Renal cortex interstitium (tissue), 11 donors: ENCODE data around the gene ATP5MC2. TPM values are rescaled to one million over a fixed set of nuclear protein-coding genes. Genes with fewer than 3 reads are reported as not detected.
"Not testable (repeated sequence)": the region's sequence is repeated elsewhere in the genome, so short reads cannot be mapped to it uniquely, and the experiment has no call there.

Experiments
- DNase-seq, 11 donors: peaks; one replicate each; pipeline ENCODE4 v3.0.0-alpha.2; 2013; ENCODE audit warnings: low read depth in 9 of 11, low spot score in 4 of 11; ENCODE audit errors: extremely low read depth in 1 of 11
- polyA plus RNA-seq, 3 donors: library from polyadenylated mRNA; unstranded; fragments of 120-200 nt; gene quantifications; one replicate each; pipeline ENCODE4 v1.2.1, GENCODE V29; 2013; ENCODE audit not compliant: insufficient read length in 3 of 3

ATP5MC2 gene
- polyA plus RNA-seq, 3 donors = 598 to 641 (median 611) TPM

DNA sequence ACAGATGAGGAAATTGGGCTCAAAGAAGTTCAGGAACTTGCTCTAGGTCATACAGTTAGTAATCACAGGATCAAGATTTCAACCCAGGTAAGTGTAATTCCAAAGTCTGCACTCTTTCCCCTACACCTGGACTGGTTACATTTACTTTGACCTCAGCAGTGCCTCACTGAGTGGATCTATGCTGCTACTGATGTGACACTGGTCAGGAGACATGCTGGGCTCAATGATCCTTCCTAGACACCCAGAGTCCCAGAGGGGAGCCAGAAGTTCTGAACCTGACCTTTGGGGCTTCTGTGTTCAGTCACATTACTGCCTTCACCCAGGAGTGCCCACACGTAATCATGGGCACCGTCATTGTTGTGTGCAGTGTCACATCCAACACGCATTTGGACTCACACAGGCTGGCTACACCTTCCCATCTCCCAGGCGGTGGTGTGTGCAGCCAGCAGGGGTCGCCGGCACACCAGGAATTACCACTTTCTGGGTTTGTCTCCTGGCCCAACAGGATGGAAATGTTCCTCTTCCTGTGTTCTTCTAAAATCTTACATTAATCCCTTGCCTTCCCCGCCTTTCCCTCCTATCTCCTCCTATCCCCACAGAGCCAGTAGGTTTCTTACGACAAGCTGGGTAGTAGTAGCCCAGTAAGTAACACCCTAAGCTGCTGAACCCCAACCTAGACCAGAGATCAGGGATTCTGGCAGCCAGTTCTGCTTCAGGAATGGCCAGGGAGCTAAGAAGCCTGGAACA, 25.8 kb upstream of the ATP5MC2 start:
- peak in 3 of 11 donors; percentile 53 to 70 (median 53) for DNase-seq

GRCh38 chr12:53700567-53700966, 24.7 kb upstream of the ATP5MC2 start:
- DNase-seq = no peak

GRCh38 chr12:53699678-53700025, 23.8 kb upstream of the ATP5MC2 start:
- no peak for DNase-seq

- no peak for DNase-seq
Measured at GRCh38 chr12:53698948-53699677, 23.2 kb upstream of the ATP5MC2 start.

- DNase-seq = peak in 2 of 11 donors; percentile 34 to 51
Measured at GRCh38 chr12:53696655-53697331, 20.9 kb upstream of the ATP5MC2 start.

- peak in 9 of 11 donors; percentile 66 to 93 (median 87) for DNase-seq
Measured at GRCh38 chr12:53696285-53696654, 20.4 kb upstream of the ATP5MC2 start.

DNA sequence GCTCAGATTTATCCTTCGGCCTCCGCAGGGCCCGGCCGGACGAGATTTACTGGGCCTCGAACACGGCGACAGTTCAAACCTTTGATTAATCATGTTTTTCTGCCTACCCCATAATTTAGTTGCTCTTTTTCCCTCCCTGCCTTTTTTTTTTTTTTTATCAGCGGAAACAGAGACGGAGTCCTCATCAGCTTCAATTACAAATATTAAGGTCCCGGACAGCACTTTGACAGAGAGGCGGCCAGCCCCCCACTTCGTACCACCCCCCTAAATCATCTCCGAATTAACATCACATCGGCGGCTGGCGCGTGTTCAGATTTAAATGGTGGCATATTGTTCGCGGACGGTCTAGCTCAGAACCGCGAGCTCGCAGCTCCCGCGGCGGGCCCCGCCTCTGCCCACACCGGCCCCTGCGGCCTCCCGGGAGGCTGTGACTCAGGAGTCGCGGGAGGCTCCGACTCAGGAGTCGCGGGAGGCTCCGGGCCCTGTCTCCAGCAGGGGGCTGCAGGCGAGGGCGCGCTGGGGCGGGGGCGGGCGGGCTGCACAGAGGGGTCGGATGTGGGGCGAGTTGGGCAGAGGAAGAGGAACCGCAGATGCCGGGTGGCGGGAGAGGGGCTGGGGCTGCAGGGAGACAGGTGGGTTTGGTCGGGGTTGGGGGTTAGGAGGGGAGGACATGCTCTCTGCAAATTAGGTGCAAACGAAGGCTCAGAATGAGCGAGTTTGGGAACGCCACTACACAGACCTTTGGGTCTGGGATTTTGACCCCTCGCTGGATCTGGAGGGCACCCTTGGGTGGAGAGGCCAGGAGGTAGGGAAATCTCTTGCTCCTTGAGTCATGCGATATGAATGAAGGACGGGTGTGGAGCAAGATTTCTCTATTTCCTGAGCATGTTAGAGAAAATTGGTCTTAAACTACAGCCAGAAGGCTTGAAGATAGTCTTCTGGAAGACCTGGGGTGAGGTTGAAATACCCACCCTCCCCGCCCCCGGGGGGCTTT, 19.6 kb upstream of the ATP5MC2 start:
- peak in 1 of 11 donors; percentile 36 for DNase-seq

- no peak for DNase-seq
Measured at GRCh38 chr12:53694756-53695151, 18.9 kb upstream of the ATP5MC2 start.

DNA sequence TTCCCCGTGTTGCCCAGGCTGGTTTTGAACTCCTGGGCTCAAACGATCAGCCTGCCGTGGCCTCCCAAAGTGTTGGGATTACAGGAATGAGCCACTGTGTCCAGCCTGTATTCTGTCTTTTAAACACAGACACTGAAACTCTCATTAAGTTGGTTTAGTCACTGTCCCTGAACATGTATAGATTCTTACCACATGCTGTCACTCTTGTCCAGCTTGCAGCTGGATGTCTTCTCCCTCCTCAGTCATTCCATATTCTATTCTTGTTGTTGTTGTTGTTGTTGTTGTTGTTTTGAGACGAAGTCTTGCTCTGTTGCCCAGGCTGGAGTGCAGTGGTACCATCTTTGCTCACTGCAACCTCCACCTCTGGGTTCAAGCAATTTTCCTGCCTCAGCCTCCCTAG, 12.3 kb upstream of the ATP5MC2 start:
- no peak for DNase-seq

DNA sequence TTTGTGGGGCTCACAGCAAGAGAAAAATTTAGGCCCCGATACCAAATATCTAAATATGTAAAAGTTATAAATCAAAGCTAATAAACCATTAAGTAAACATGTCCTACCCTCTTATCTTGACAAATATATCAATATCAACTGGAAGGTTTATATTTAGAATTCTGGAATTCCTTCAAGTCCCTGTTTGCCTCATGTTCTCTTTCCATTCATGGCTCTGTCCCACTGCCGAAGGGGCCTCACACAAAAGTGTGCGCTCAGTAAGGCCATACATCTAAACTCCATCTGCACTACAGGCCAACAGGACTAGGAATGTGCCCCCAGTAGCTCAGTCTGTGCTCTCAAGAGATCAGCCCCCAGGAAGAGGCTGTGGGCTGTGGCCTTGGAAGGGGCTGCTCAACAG, 10.6 kb upstream of the ATP5MC2 start:
- DNase-seq = no peak

DNA sequence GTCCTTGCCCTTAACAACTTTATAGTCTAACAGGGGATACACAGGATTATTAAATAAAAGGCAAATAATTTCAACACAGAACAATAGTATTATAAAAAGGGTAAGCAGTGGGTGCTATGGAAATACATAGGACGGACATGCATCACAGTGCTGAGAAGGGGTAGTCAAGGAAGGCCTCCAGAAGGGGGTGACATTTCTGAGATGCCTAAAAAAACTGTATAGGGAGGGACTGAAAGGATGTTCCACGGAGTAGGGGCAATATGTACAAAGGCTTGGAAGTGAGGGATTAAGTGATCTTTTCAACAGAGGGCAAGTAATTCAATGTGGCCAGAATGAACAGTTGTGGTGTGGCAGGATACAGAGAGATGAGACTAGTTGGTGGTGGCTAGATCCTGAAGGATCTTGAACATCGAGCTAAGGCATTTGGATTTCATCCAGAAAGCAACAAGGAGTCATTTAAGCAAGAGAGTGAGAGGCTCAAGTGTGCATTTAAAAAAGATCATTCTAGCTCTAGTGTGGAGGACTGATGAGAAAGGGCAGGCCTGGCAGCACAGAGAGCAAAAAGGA, 8.9 kb upstream of the ATP5MC2 start:
- no peak for DNase-seq

DNA sequence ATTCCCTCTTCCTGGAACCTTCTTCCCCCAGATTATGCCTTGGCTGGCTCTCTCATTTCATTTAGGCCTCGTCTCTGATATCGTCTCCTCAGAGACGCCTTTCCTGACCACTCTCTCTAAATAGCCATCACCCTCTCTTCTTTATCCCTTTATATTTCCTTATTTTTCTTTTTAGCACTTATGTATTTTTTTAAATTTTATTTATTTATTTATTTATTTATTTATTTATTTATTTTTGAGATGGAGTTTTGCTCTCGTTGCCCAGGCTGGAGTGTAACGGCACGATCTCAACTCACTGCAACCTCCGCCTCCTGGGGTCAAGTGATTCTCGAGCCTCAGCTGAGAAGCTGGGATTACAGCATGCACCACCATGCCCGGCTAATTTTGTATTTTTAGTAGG, 8.1 kb upstream of the ATP5MC2 start:
- DNase-seq = no peak

DNA sequence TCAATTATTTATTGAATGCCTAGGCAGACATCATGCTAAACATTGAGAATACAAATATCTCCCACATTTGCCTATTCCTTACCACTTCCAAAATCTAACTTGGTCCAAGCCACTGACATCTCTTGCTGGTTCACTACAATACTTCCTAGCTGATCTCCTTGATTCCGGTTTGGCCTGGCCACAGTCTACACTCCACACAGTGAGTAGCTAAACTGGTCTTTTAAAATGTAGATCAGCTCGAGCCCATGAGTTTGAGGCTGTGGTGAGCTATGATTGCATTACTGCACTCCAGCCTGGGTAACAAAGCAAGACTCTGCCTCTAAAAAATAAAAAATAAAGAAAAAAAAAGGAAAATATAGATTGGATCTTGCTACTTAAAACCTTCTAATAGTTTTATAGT, 7.6 kb upstream of the ATP5MC2 start:
- DNase-seq = no peak

- not testable (repeated sequence) for DNase-seq
Measured at GRCh38 chr12:53680061-53680460, 4.2 kb upstream of the ATP5MC2 start.

GRCh38 chr12:53677800-53678148, 1.9 kb upstream of the ATP5MC2 start:
- no peak for DNase-seq

DNA sequence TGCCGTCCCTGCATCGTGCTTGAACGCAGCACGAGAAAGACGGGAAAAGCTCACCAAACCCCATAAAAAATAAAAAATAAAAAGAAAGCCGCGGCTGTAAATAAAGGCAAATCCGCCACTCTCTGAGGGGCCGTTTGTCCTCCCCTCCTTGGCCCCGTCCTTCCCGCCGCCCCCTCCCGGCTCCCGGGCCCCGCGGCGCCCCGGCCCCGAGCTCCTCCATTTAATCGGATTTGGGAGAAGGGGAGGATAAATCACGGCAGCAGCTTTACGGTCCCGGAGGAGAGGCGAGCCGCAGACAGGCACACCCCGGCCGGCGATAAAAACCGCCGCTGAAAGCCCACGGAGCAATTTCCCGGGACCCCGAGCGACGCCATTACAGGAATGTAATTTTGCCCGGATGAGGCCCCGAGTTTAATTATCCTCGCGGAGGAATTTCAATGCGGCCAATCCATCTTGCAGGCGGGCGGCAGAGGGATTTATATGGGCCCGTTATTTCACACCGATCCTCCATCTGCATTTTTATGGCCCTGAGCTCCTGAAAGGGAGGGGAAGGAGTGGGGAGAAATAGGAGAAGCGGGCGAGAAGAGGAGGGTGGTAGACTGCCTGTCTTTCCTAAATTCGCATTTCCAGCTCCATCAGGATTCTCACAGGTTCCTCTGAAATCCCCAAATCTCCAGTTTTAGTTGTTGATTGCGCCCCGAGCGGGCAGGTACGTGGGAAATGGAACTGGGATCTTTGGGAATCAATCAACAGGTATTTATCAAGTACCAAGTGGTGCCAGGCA, 1.3 kb upstream of the ATP5MC2 start:
- DNase-seq = peak in 4 of 11 donors; percentile 61 to 76 (median 70)

GRCh38 chr12:53676656-53677015, 753 bp upstream of the ATP5MC2 start:
- DNase-seq = peak in 2 of 11 donors; percentile 64 to 71
